ENCODE results near the gene DNA2.

DNA2 gene

GRCh38 chr10:68385740-68386139, 86.0 kb downstream of the DNA2 start:
- H3K4me1 ChIP-seq (ENCODE audit: insufficient read depth, low read length, severe bottlenecking), result no peaks in the 10 kb centered on the region
- no peaks in the 10 kb centered on the region for H3F3A ChIP-seq (ENCODE audit: insufficient read depth, low read length)
- H3K9me2 ChIP-seq (ENCODE audit: low read depth, low read length), result no peaks in the 10 kb centered on the region
- no peak overlapping the region for H3K4me2 ChIP-seq (ENCODE audit: low read length)
- H3K27ac ChIP-seq (ENCODE audit: low read depth, low read length, poor library complexity, severe bottlenecking), result no peak overlapping the region
- H2AFZ ChIP-seq (ENCODE audit: low read length), result no peak overlapping the region
- no peaks in the 10 kb centered on the region for H3K9me3 ChIP-seq (ENCODE audit: low read length)
- peaks cover 26% of the 10 kb centered on the region for H3K36me3 ChIP-seq (ENCODE audit: insufficient read depth, low read length)
- H3K79me2 ChIP-seq (ENCODE audit: insufficient read depth, low read length), result no peaks in the 10 kb centered on the region
- no peak overlapping the region for H3K9ac ChIP-seq (ENCODE audit: low read length)
- H4K20me1 ChIP-seq (ENCODE audit: insufficient read depth, low read length), result no peaks in the 10 kb centered on the region
- no peak overlapping the region for H3K4me3 ChIP-seq (ENCODE audit: low read depth, low read length, poor library complexity, severe bottlenecking)
- no peaks in the 10 kb centered on the region for H3K27me3 ChIP-seq (ENCODE audit: insufficient read depth, low read length)
- TF ChIP-seq EZH2 (IDR thresholded peaks at IDR 0.05; ENCODE audit: borderline replicate concordance, low read length), result no peak
- no peak for TF ChIP-seq CTCF (IDR thresholded peaks at IDR 0.05; ENCODE audit: low read length)

- no peaks in the 10 kb centered on the region for H3K4me1 ChIP-seq (ENCODE audit: insufficient read depth, low read length, severe bottlenecking)
- H3K9me2 ChIP-seq (ENCODE audit: low read depth, low read length), result no peaks in the 10 kb centered on the region
- H3K9me3 ChIP-seq (ENCODE audit: low read length), result peaks cover 13% of the 10 kb centered on the region
- H3K36me3 ChIP-seq (ENCODE audit: insufficient read depth, low read length), result peaks cover 41% of the 10 kb centered on the region
- no peaks in the 10 kb centered on the region for H4K20me1 ChIP-seq (ENCODE audit: insufficient read depth, low read length)
- TF ChIP-seq EZH2 (IDR thresholded peaks at IDR 0.05; ENCODE audit: borderline replicate concordance, low read length), result no peak
- TF ChIP-seq CTCF (IDR thresholded peaks at IDR 0.05; ENCODE audit: low read length), result no peak
- no peaks in the 10 kb centered on the region for H3F3A ChIP-seq (ENCODE audit: insufficient read depth, low read length)
- H2AFZ ChIP-seq (ENCODE audit: low read length), result no peak overlapping the region
- H3K4me2 ChIP-seq (ENCODE audit: low read length), result no peak overlapping the region
- H3K9ac ChIP-seq (ENCODE audit: low read length), result no peak overlapping the region
- H3K27me3 ChIP-seq (ENCODE audit: insufficient read depth, low read length), result no peaks in the 10 kb centered on the region
- H3K27ac ChIP-seq (ENCODE audit: low read depth, low read length, poor library complexity, severe bottlenecking), result no peak overlapping the region
- no peak overlapping the region for H3K4me3 ChIP-seq (ENCODE audit: low read depth, low read length, poor library complexity, severe bottlenecking)
- H3K79me2 ChIP-seq (ENCODE audit: insufficient read depth, low read length), result no peaks in the 10 kb centered on the region
Observed at GRCh38 chr10:68371604-68372003, 100.2 kb downstream of the DNA2 start.

- no peaks in the 10 kb centered on the region for H3K27me3 ChIP-seq (ENCODE audit: insufficient read depth, low read length)
- no peak overlapping the region for H3K4me3 ChIP-seq (ENCODE audit: low read depth, low read length, poor library complexity, severe bottlenecking)
- H2AFZ ChIP-seq (ENCODE audit: low read length), result no peak overlapping the region
- H3K27ac ChIP-seq (ENCODE audit: low read depth, low read length, poor library complexity, severe bottlenecking), result no peak overlapping the region
- peaks cover 6% of the 10 kb centered on the region for H3K9me3 ChIP-seq (ENCODE audit: low read length)
- no peaks in the 10 kb centered on the region for H3F3A ChIP-seq (ENCODE audit: insufficient read depth, low read length)
- H3K9me2 ChIP-seq (ENCODE audit: low read depth, low read length), result no peaks in the 10 kb centered on the region
- no peak overlapping the region for H3K4me2 ChIP-seq (ENCODE audit: low read length)
- H3K79me2 ChIP-seq (ENCODE audit: insufficient read depth, low read length), result no peaks in the 10 kb centered on the region
- TF ChIP-seq CTCF (IDR thresholded peaks at IDR 0.05; ENCODE audit: low read length) (no peak), EZH2 (IDR thresholded peaks at IDR 0.05; ENCODE audit: borderline replicate concordance, low read length) (no peak)
- peaks cover 9% of the 10 kb centered on the region for H3K36me3 ChIP-seq (ENCODE audit: insufficient read depth, low read length)
- H3K9ac ChIP-seq (ENCODE audit: low read length), result no peak overlapping the region
- no peaks in the 10 kb centered on the region for H4K20me1 ChIP-seq (ENCODE audit: insufficient read depth, low read length)
- H3K4me1 ChIP-seq (ENCODE audit: insufficient read depth, low read length, severe bottlenecking), result peaks cover 6% of the 10 kb centered on the region
Observed at GRCh38 chr10:68367121-68367520, 104.7 kb downstream of the DNA2 start.
